ENCODE measurements around the gene FBXL16. TPM values are rescaled to one million over a fixed set of nuclear protein-coding genes. Genes with fewer than 3 reads are reported as not detected.
"Not testable (repeated sequence)": the region's sequence is repeated elsewhere in the genome, so short reads cannot be mapped to it uniquely, and the experiment has no call there.

Gene FBXL16
- 85.1 TPM for total RNA-seq (ENCODE audit: unreplicated experiment)
- long read RNA-seq, partial matches to known transcripts = 8 of 8 reads
- long read RNA-seq, other reads (novel, unspliced or antisense) = 0 of 8 reads

DNA sequence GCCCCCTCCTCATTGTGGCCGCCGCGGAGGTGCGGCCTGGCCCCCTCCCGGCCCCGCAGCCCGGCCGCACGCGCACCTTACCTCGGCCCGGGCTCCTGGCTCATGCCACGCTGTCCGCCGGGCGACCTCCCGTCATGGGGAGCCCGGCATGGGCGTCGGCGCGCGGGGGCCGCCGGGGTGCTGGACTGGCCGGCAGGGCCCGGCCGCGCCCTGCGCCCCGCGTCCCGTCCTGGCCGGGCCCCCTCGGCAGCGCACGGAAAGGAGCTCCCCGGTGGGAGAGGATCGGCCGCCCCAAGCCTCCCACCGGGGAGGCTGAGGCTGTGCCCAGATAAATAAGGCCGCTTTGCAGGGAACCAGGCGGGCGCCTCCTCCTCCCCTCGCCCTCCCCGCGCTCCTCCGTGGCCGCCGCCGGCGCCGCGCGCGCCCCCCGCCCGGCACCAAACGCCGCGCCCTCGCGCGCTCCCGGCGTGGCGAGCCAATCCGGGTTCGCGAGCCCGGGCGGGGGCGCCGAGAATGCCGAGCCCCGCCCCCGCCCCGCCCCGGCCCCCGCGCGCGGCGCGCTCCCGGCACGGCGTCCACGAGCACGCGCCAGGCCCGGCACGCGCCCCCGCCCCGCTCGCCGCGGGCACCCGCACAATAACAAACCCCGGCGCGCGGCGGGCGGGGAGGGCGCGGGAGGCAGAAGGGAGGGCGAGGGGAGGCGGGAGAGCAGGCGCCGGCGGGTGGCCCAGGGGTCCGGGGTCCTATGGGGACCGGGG is at the start of gene FBXL16:
FBXL16 (minus strand) TSS at position 371 of the 758 bp plus-strand sequence. CDS start 8,396 bp downstream, outside the sequence.
- peak; percentile 76 for DNase-seq
- Mint-ChIP-seq H3K4me1 (ENCODE audit: low read depth, unreplicated experiment) (peaks cover 25% of the 10 kb centered on the region), H3K36me3 (ENCODE audit: unreplicated experiment) (no peaks in the 10 kb centered on the region), H3K9me3 (ENCODE audit: unreplicated experiment) (peaks cover 14% of the 10 kb centered on the region), H3K4me3 (ENCODE audit: unreplicated experiment) (peak within 1 kb of the TSS; percentile 87), H3K27ac (ENCODE audit: unreplicated experiment) (peak within 1 kb of the TSS; percentile 38), H3K27me3 (ENCODE audit: unreplicated experiment) (peaks cover 22% of the 10 kb centered on the region)
- no peak for TF ChIP-seq CTCF (IDR thresholded peaks at IDR 0.05; ENCODE audit: partially characterized antibody, unreplicated experiment)

DNA sequence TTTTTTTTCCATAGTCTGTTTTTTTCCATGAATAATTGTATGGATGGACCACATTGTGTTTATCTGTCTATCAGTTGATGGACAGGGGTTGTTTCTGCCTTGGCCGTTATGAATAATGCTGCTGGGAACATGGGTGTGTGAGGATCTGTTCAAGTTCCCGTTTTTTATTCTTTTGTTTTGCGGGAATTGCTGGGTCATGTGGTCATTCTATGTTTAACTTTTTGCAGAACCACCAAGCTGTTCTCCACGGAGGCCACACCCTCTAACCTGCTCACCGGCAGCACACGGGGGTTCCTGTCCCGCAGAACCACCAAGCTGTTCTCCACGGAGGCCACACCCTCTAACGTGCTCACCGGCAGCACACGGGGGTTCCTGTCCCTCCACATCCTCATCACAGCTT is 49.1 kb upstream of the FBXL16 start:
- H3K9me3 Mint-ChIP-seq (ENCODE audit: unreplicated experiment) = peaks cover 8% of the 10 kb centered on the region

DNA sequence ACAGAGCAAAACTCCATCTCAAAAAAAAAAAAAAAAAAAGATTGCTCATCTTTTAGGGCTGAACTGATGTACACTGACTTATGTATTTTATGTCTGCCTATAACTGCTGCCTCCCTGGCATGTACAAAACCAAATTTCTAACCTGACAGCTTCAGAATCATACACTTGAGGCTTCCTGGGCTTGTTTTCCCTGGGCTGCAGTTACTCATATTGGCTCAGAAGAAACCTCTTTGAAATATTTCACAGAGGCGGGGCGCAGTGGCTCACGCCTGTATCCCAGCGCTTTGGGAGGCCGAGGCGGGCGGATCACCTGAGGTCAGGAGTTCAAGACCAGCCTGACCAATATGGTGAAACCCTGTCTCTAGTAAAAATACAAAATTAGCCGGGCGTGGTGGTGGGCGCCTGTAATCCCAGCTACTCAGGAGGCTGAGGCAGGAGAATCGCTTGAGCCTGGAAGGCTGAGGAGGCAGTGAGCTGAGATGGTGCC is 48.6 kb upstream of the FBXL16 start:
- not testable (repeated sequence) for H3K4me3 Mint-ChIP-seq (ENCODE audit: unreplicated experiment); H3K9me3 Mint-ChIP-seq (ENCODE audit: unreplicated experiment); H3K27ac Mint-ChIP-seq (ENCODE audit: unreplicated experiment); H3K27me3 Mint-ChIP-seq (ENCODE audit: unreplicated experiment); DNase-seq; H3K36me3 Mint-ChIP-seq (ENCODE audit: unreplicated experiment)
- H3K4me1 Mint-ChIP-seq (ENCODE audit: low read depth, unreplicated experiment) = peaks cover 13% of the 10 kb centered on the region

More for the DNA sequence above, 49.1 kb upstream of the FBXL16 start:
- TF ChIP-seq CTCF (IDR thresholded peaks at IDR 0.05; ENCODE audit: partially characterized antibody, unreplicated experiment) = no peak
- Mint-ChIP-seq H3K4me1 (ENCODE audit: low read depth, unreplicated experiment) (peaks cover 13% of the 10 kb centered on the region), H3K27ac (ENCODE audit: unreplicated experiment) (no peak overlapping the region), H3K4me3 (ENCODE audit: unreplicated experiment) (no peak overlapping the region), H3K36me3 (ENCODE audit: unreplicated experiment) (peaks cover 5% of the 10 kb centered on the region), H3K27me3 (ENCODE audit: unreplicated experiment) (peaks cover 6% of the 10 kb centered on the region)
- DNase-seq = no peak

GRCh38 chr16:752007-752312 is 46.4 kb upstream of the FBXL16 start:
- H3K27ac Mint-ChIP-seq (ENCODE audit: unreplicated experiment) = peak overlapping the region; percentile 82
- no peak for DNase-seq

More at GRCh38 chr16:752007-752312, 46.4 kb upstream of the FBXL16 start:
- Mint-ChIP-seq H3K27me3 (ENCODE audit: unreplicated experiment) (peaks cover 3% of the 10 kb centered on the region), H3K36me3 (ENCODE audit: unreplicated experiment) (peaks cover 5% of the 10 kb centered on the region), H3K4me1 (ENCODE audit: low read depth, unreplicated experiment) (peaks cover 13% of the 10 kb centered on the region), H3K4me3 (ENCODE audit: unreplicated experiment) (peak overlapping the region; percentile 10), H3K9me3 (ENCODE audit: unreplicated experiment) (peaks cover 8% of the 10 kb centered on the region)
- TF ChIP-seq CTCF (IDR thresholded peaks at IDR 0.05; ENCODE audit: partially characterized antibody, unreplicated experiment) = no peak
